GM18505 (cell line): Measurements from ENCODE around the gene TCP11L2.
"Not testable (repeated sequence)": the region's sequence is repeated elsewhere in the genome, so short reads cannot be mapped to it uniquely, and the experiment has no call there.

ENCODE experiments used
- ATAC-seq: cut with Tn5 transposase; IDR thresholded peaks from one replicate; pipeline ENCODE4 v1.9.1; 2021; ENCODE audit not compliant: unreplicated experiment
- POLR2A ChIP-seq: IDR thresholded peaks from 4 replicates; pipeline ENCODE4 v1.6.1; 2011; ENCODE audit warnings: borderline replicate concordance; ENCODE audit not compliant: insufficient read depth, insufficient read length; ENCODE audit errors: extremely low read depth

TCP11L2 gene

DNA sequence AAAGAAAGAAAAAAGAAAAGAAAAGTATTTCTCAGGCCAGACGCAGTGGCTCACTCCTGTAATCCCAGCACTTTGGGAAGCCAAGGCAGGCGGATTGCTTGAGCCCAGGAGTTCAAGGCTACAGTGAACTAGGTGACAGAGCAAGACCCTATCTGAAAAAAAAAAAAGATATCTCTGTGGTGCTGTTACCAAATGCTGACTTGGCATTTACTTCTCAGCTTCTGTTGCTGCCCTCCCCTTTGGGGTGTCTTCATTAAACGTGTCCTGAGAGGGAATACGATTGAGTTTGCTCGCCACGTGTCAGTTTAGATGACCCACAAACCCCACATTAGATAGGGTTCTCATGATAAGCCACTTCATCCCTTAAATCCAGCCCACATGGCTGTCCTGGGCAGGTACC, 50.6 kb downstream of the TCP11L2 start:
- no peak for TF ChIP-seq POLR2A
- no peak for ATAC-seq

DNA sequence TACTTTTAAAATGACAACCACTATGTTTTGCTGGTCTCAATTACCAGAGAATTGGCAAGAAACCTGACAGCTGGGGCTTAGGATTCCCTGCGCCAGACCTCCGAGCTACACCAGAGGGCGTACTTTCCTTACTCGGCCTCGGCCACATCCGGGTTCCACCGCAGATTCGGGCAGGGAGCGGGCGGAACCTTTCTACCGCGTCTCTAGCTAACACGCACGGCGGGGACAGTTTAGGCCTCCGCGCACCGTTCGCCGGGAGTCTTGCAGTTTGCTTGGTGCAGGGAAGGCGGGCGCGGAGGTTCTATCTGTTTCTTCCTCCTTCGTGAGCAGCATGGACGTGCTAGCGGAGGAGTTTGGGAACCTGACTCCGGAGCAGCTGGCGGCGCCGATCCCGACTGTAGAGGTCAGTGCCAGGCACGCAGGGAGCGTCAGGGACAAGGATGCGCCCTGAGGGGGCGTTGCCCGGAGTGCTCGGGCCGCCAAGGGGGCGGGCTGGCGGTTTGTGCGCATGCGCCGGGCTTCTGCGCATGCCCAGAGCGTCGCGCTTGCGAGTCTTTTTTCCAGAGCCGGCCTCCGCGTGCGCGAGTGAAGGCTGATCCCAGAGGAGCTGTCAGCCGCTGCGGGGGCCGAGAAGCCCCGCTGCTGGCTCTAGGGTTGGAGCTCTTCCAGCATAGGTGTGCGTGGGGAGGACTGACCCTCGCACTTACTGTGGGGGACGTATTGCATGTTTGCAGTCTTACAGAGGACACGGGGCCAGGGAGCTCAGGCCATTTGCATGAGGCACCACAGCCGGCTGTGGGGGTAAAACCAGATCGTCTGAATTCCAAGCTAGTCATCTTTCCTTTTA, 55.2 kb downstream of the TCP11L2 start, which contains the start of gene POLR3B:
Gene POLR3B (plus strand): TSS at position 200 of the 847 bp plus-strand sequence. CDS start 132 bp downstream, at position 332.
- TF ChIP-seq POLR2A = peak; percentile 90
- ATAC-seq = peak; percentile 89

- peak; percentile 4 for ATAC-seq
- no peak for TF ChIP-seq POLR2A
Observed at GRCh38 chr12:106358396-106359241, 56.1 kb downstream of the TCP11L2 start.

GRCh38 chr12:106359646-106360399, 57.3 kb downstream of the TCP11L2 start:
- ATAC-seq = no peak
- no peak for TF ChIP-seq POLR2A

GRCh38 chr12:106360400-106360994, 58.0 kb downstream of the TCP11L2 start:
- no peak for TF ChIP-seq POLR2A
- no peak for ATAC-seq

DNA sequence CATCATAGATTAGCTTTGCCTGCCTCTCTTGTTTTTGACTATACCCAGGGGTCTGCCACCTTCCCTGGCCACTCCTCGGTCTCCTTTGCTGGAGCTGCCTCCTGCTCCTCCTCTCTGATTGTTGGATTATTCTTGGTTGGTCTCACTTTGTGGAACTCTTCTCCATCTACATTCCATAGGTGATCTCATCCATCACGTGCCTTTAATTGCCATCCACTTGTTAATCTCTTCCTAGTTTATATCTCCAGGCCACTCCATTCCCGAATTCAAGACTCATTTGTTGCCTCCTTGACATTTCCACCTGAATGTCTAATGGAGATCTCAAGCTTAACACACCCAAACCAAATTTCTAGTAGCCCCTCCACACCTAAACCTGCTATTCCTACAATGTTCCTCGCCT, 60.4 kb downstream of the TCP11L2 start:
- ATAC-seq = no peak
- no peak for TF ChIP-seq POLR2A

DNA sequence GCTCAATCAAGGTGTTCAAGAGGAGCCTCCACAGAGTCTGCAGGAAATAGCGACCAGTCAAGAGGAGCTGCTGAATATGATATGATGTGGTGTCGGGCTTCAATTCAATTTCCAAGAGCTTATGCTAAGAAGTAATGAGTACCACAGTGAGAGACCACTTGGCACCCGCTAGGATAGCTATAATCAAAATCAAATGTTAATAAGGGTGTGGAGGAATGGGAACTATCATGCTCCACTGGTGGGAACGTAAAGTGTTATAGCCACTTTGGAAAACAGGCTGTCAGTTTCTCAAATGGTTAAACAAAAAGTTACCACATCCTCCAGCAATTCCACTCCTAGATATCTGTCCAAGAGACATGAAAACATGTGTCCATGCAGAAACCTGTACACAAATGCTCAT, 61.7 kb downstream of the TCP11L2 start:
- no peak for ATAC-seq
- no peak for TF ChIP-seq POLR2A

- no peak for TF ChIP-seq POLR2A
- ATAC-seq = no peak
Observed at GRCh38 chr12:106369624-106370346, 67.3 kb downstream of the TCP11L2 start.

- ATAC-seq = no peak
- TF ChIP-seq POLR2A = no peak
Observed at GRCh38 chr12:106378788-106379187, 76.3 kb downstream of the TCP11L2 start.

- no peak for TF ChIP-seq POLR2A
- ATAC-seq = no peak
Observed at GRCh38 chr12:106380954-106381353, 78.4 kb downstream of the TCP11L2 start.

- ATAC-seq = not testable (repeated sequence)
Observed at GRCh38 chr12:106381866-106382265, 79.3 kb downstream of the TCP11L2 start.

GRCh38 chr12:106386813-106387535, 84.4 kb downstream of the TCP11L2 start:
- no peak for ATAC-seq
- no peak for TF ChIP-seq POLR2A
